OCI-LY7 (cell line): Measurements from ENCODE around the gene XRCC5.

Experiments
- CTCF ChIP-seq: fragments of 200-600 bp; sonication (generic); conservative IDR thresholded peaks from 2 replicates; pipeline ENCODE4 v1.5.1; 2014; ENCODE audit warnings: mild to moderate bottlenecking, antibody characterized with exemption, low read length, moderate library complexity, mixed read lengths
- EZH2phosphoT487 ChIP-seq: fragments of 200-600 bp; sonication (generic); IDR thresholded peaks from 2 replicates; pipeline ENCODE4 v1.6.1; 2018; ENCODE audit warnings: low read depth, borderline replicate concordance, mild to moderate bottlenecking, mixed run types, antibody characterized with exemption, low read length, moderate library complexity, mixed read lengths

GRCh38 chr2:216243026-216243425 is 133.9 kb downstream of the XRCC5 start:
- TF ChIP-seq EZH2phosphoT487: no peak
- no peak for TF ChIP-seq CTCF
